ENCODE measurements around the gene EXPH5. TPM values are rescaled to one million over a fixed set of nuclear protein-coding genes. Genes with fewer than 3 reads are reported as not detected.
"Not testable (repeated sequence)": the region's sequence is repeated elsewhere in the genome, so short reads cannot be mapped to it uniquely, and the experiment has no call there.

Gene EXPH5
- total RNA-seq, 1 experiment from 2014 or later = 2.7 TPM

- DNase-seq (ENCODE audit: extremely low read depth, low read depth) = no peak
Observed at GRCh38 chr11:108606495-108607160, 13.1 kb upstream of the EXPH5 start.

- no peak for DNase-seq (ENCODE audit: extremely low read depth, low read depth)
Observed at GRCh38 chr11:108606070-108606469, 12.5 kb upstream of the EXPH5 start.

DNA sequence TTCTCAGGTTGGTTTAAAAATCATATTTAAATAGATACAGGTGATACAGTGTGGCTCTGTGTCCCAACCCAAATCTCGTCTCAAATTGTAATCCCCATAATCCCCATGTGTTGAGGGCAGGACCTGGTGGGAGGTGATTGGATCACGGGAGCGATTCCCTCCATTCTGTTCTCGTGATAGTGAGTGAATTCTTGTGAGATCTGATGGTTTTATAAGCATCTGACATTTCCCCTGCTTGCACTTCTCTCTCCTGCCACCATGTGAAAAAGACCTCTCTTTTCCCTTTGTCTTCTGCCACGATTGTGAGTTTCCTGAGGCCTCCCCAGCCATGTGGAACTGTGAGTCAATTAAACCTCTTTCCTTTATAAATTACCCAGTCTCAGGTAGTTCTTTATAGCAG, 9.2 kb upstream of the EXPH5 start:
- not testable (repeated sequence) for DNase-seq (ENCODE audit: extremely low read depth, low read depth)

GRCh38 chr11:108601150-108601549, 7.6 kb upstream of the EXPH5 start:
- DNase-seq (ENCODE audit: extremely low read depth, low read depth) = no peak

- no peak for DNase-seq (ENCODE audit: extremely low read depth, low read depth)
Observed at GRCh38 chr11:108599978-108600377, 6.4 kb upstream of the EXPH5 start.

DNA sequence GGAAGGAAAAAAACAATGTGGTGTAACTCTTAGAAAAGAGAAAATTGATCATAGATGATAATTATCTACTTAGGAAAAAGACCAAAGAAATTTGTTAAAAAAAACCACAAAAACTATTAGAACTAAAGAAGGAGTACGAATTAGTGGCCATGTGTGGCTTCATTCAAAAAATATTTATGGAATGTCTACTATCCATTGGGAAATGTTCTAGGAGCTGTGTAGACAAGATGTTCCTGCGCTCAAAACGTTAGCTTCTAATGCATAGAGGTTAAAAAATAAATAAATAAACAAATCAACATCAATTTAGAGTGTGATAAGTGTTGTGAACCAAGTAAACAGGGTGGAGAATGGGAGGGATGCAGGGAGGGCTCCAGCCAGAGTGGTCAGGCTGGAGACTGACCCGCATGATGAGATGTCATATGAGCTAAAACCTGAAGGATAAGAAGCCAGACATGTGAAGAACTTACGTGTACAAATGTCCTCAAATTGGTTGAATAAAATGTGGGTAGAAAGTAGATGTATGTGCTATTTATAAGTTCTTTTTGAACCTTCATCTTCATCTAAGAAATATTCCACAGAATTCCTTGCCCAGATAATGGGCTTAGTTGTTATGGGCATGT, 4.3 kb upstream of the EXPH5 start:
- DNase-seq (ENCODE audit: extremely low read depth, low read depth) = no peak

DNA sequence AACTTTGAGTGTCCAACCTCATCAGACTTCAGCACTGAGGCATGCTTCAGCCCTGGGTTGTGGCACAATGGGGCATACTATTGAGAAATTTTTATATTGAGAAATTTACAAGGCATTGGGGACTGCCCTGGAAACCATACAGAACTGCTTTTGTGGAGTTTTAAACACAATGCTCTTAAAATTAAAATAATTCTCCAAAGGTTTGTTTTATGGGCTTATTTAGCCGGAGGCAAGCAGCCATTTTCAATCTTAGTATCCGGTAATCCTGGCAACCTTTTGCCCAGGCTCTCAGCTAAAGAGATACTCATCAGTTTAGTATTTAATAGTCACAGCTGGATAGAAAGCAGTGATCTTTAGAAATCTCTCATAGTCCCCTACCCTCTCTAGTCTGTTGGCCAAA, 3.1 kb upstream of the EXPH5 start:
- DNase-seq (ENCODE audit: extremely low read depth, low read depth) = no peak

- DNase-seq (ENCODE audit: extremely low read depth, low read depth) = no peak
Observed at GRCh38 chr11:108593923-108594434, 411 bp upstream of the EXPH5 start.

DNA sequence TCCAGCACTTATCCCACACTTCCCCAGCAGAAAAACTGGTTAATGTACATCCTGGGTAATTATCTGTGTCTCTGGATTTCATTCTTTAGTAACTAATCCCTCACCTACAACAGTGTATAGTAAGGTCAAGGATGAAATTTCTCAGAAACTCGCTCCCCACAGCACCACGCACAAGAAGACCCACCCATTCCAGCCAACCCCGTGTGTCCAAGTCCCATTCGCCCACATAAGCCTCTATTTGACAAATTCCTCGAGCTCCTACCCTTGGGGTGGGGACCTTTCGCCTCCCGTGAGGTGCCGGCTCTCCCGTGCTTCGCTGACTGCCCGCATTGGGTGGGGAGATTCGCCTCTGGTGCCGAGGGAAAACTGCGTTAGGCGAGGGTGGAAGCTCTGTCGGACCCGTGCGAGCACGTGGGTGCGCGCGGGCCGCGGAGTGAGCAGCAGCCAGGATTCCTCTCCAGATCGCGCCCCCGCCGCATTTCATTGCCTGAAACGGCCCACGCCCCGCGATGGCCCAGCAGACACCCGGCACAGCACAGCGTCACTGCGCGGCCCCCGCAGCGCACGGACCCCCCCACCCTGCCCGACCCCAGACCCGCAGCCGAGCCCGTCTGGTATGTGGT, 866 bp downstream of the EXPH5 start:
- DNase-seq (ENCODE audit: extremely low read depth, low read depth) = no peak

DNA sequence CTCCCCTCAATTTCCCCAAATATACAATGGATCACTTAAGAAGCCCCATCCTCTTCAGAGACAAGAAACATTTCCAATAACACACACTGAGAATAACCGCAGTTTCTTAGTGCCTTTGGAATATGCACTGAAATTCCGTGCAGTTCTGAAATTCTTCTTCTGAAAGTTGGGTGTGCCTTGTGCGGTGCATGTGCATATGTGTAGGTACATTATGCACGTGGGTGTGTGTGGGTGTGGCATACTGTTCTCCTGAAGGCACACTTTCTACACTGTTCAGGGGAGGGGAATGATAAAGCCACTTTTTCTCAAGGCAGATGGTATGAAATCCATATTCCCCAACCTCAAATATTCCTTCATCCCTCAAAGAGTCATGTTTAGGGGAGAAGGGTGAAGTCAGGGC, 1.7 kb downstream of the EXPH5 start:
- DNase-seq (ENCODE audit: extremely low read depth, low read depth) = no peak

GRCh38 chr11:108589136-108589535, 4.4 kb downstream of the EXPH5 start:
- DNase-seq (ENCODE audit: extremely low read depth, low read depth) = no peak

DNA sequence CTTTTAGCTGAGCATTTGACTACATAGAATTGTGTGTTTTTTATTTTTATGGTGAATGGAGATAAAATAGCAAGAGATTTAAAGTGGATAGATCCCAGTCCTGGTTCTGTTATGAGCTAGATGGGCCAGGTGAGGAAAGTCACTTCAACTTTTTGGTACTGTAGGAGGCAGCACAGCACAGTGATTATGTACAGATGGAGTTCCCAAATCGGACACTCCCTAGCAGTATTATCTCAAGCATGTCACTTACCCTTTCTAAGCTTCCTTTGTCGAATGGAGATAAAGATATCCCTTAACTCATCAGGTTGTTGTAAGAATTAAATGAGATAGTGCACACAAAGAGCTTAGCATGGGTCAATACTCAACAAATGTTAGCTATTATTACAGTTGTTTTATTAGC, 5.3 kb downstream of the EXPH5 start:
- no peak for DNase-seq (ENCODE audit: extremely low read depth, low read depth)

DNA sequence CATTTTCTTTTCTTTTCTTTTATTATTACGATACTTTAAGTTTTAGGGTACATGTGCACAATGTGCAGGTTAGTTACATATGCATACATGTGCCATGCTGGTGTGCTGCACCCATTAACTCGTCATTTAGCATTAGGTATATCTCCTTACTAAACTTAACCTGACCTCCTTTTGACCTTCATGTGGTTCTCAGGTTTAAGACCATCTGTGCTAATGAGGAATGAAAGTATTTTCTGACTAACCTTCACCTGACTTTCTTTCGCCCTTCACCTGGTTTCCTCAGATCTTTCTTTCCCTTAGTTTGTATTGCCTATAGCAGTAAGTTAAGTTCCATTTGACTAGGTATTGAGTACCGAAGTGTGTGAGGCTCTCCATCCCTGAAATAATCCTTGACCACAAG, 6.5 kb downstream of the EXPH5 start:
- DNase-seq (ENCODE audit: extremely low read depth, low read depth) = no peak

- DNase-seq (ENCODE audit: extremely low read depth, low read depth) = no peak
Observed at GRCh38 chr11:108586600-108586999, 7.0 kb downstream of the EXPH5 start.

- DNase-seq (ENCODE audit: extremely low read depth, low read depth) = not testable (repeated sequence)
Observed at GRCh38 chr11:108586185-108586584, 7.4 kb downstream of the EXPH5 start.

DNA sequence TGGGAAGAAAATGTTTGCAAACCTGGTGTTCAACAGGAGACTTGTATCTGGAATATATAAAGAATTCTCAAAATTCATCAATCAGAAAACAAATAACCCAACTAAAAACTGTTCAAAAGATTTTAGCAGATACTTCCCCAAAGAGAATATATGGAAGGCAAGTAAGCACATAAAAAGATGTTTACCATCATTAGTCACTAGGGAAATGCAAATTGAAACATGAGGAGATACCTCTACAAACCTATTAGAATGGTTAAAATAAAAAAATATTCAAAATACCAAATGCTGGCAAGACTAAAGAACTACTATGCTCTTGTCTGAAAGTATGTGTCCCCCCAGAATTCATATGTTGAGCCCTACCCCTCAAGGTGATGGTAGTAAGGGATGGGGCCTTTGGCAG, 8.6 kb downstream of the EXPH5 start:
- no peak for DNase-seq (ENCODE audit: extremely low read depth, low read depth)

DNA sequence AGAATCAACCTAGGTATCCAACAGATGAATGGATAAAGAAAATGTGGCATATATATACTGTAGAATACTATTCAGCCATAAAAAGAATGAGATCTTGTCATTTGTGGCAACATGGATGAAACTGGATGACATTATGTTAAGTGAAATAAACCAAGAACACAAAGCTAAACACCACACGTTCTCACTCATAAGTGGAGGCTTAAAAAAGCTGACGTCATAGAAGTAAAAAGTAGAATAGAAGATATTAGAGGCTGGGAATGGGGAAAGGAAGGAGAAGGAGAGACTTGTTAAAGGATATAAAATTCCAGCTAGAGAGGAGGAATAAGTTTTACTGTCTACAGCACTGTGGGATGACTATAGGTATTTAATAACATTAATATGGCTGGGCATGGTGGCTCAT, 12.9 kb downstream of the EXPH5 start:
- DNase-seq (ENCODE audit: extremely low read depth, low read depth) = no peak

DNA sequence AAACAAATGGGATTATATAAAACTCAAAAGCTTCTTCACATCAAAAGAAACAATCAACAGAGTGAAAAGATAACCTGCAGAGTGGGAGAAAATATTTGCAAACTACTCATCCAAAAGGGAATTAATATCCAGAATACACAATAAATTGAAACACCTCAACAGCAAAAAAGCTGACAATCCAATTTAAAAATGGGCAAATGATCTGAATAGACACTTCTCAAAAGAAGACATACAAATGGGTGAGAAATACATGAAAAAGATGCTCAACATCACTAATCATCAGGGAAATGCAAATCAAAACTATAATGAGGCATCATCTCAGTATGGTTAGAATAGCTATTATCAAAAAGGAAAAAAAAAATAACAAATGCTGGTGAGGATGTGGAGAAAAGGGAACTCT, 13.5 kb downstream of the EXPH5 start:
- DNase-seq (ENCODE audit: extremely low read depth, low read depth) = no peak

GRCh38 chr11:108576523-108576922, 17.0 kb downstream of the EXPH5 start:
- no peak for DNase-seq (ENCODE audit: extremely low read depth, low read depth)

DNA sequence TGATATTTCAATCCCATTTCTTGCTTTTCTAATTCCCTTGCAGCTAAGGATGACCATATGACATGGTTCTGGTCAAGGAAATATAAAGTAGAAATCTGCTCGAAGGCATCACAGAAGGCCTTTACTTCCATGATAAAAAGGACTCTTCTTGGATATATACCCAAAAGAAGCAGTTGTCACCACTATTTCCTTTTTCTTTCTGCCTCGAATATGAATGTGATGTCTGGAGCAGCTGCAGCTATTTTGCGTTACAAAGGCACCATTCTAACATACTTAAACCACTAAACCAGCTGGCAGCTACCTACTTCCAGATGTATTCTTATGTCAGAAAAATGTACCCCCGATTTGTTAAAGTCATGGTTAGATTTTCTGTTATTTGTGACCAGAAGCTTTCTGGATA, 18.9 kb downstream of the EXPH5 start:
- DNase-seq (ENCODE audit: extremely low read depth, low read depth) = no peak

GRCh38 chr11:108571001-108571400, 22.6 kb downstream of the EXPH5 start:
- DNase-seq (ENCODE audit: extremely low read depth, low read depth) = no peak

DNA sequence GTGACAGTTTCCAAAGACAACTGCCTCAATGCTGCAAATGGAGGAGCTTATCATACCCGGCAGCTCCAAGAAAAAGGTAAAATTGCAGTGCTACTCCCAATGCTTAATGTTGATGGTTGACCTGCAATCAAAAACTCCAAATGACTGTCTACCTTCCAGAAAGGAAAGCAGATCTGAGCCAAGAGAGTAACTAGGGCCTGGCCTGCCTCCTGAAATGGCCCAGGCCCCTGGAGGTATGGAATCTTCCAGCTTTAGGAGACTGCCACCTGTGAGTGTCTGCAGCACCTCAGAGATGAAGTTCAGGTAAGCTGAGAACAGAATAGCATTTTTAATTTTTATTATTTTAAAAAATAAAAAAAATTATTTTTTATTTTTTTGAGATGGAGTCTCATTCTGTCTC, 23.7 kb downstream of the EXPH5 start:
- DNase-seq (ENCODE audit: extremely low read depth, low read depth) = no peak

Measured in NCI-H460 (cell line).